Measurements from ENCODE around the gene AFF1.

The AFF1 gene

GRCh38 chr4:86950831-86951525, 16.2 kb downstream of the AFF1 start:
- no peak for DNase-seq

- DNase-seq = no peak
These were observed 21.2 kb downstream of the AFF1 start for GRCh38 chr4:86955888-86956451.

- no peak for DNase-seq
These were observed 22.4 kb downstream of the AFF1 start for GRCh38 chr4:86957215-86957614.

GRCh38 chr4:86959588-86960500, 25.0 kb downstream of the AFF1 start:
- DNase-seq = no peak

- DNase-seq = no peak
These were observed 25.7 kb downstream of the AFF1 start for GRCh38 chr4:86960557-86960961.

GRCh38 chr4:86961116-86961515, 26.3 kb downstream of the AFF1 start:
- DNase-seq = no peak

- DNase-seq = peak in 1 of 4 experiments; percentile 2
These were observed 26.9 kb downstream of the AFF1 start for GRCh38 chr4:86961605-86962295.

- no peak for DNase-seq
These were observed 28.9 kb downstream of the AFF1 start for GRCh38 chr4:86963697-86964096.

GRCh38 chr4:86965019-86965976, 30.5 kb downstream of the AFF1 start:
- no peak for DNase-seq

GRCh38 chr4:86967073-86967472, 32.3 kb downstream of the AFF1 start:
- DNase-seq = no peak

- DNase-seq = no peak
These were observed 33.0 kb downstream of the AFF1 start for GRCh38 chr4:86967798-86968197.

- DNase-seq = no peak
These were observed 33.7 kb downstream of the AFF1 start for GRCh38 chr4:86968547-86968946.

GRCh38 chr4:86970447-86971354, 35.9 kb downstream of the AFF1 start:
- DNase-seq = no peak

- no peak for DNase-seq
These were observed 36.5 kb downstream of the AFF1 start for GRCh38 chr4:86971355-86971683.

- DNase-seq = no peak
These were observed 38.2 kb downstream of the AFF1 start for GRCh38 chr4:86972997-86973396.

GRCh38 chr4:86973668-86974067, 38.9 kb downstream of the AFF1 start:
- DNase-seq = no peak

- DNase-seq = no peak
These were observed 39.8 kb downstream of the AFF1 start for GRCh38 chr4:86974551-86974994.

GRCh38 chr4:86975927-86976326, 41.1 kb downstream of the AFF1 start:
- no peak for DNase-seq

GRCh38 chr4:86976801-86977485, 42.1 kb downstream of the AFF1 start:
- no peak for DNase-seq

- no peak for DNase-seq
These were observed 42.9 kb downstream of the AFF1 start for GRCh38 chr4:86977621-86978184.
